Panc1 (cell line): ENCODE data around the gene ZNF689. TPM values are rescaled to one million over a fixed set of nuclear protein-coding genes. Genes with fewer than 3 reads are reported as not detected.

ENCODE experiments used
- ATAC-seq: fragments of 200-7000 bp; cut with Tn5 transposase; 2 replicates; pipeline ENCODE4 v1.9.1; 2020; ENCODE audit warnings: mild to moderate bottlenecking, moderate library complexity
- BruUV-seq: library from RNA; stranded (reverse); fragments of 400-500 nt; replicated peaks from 2 replicates; lab custom pipeline; 2021; lab: Mats Ljungman, UMichigan
- CTCF ChIA-PET: fragments of 300-600 bp; sonication (Branson Sonifier 250); formaldehyde crosslinking; loops from one replicate; lab custom pipeline; 2022; ENCODE audit warnings: antibody characterized with exemption; lab: Charles Lee
- POLR2A ChIA-PET: fragments of 300-600 bp; sonication (Branson Sonifier 250); formaldehyde crosslinking; loops from one replicate; lab custom pipeline; 2022; ENCODE audit warnings: antibody characterized with exemption; lab: Charles Lee
- DNase-seq: peaks from one replicate; pipeline ENCODE4 v3.0.0-alpha.2; 2010; ENCODE audit warnings: low read depth, low spot score
- H3K27ac ChIP-seq: 2 replicates; pipeline ENCODE4 v1.5.1; 2011; ENCODE audit warnings: mild to moderate bottlenecking, low read length, inconsistent platforms
- H3K27me3 ChIP-seq: fragments of 200-500 bp; sonication (Bioruptor generic); 2 replicates; pipeline ENCODE4 v1.6.0; 2014; ENCODE audit warnings: low read length, inconsistent platforms; ENCODE audit not compliant: control insufficient read depth, insufficient read depth
- H3K36me3 ChIP-seq: fragments of 200-500 bp; sonication (Bioruptor generic); 2 replicates; pipeline ENCODE4 v1.5.1; 2014; ENCODE audit warnings: inconsistent platforms, mild to moderate bottlenecking, low read length, moderate library complexity; ENCODE audit not compliant: control insufficient read depth, insufficient read depth
- H3K4me1 ChIP-seq: 2 replicates; pipeline ENCODE4 v1.5.1; 2011; ENCODE audit warnings: inconsistent platforms, mild to moderate bottlenecking, low read length, moderate library complexity; ENCODE audit not compliant: control insufficient read depth, insufficient read depth
- H3K4me3 ChIP-seq, 2 experiments: 2 replicates each; pipeline ENCODE4 v1.5.1; 2011 to 2012; ENCODE audit warnings: low read depth in 2 of 2, low read length in 2 of 2, mild to moderate bottlenecking in 2 of 2, inconsistent platforms in 1 of 2, moderate library complexity in 1 of 2
- H3K9me3 ChIP-seq: fragments of 200-500 bp; sonication (Bioruptor generic); 2 replicates; pipeline ENCODE4 v1.5.1; 2014; ENCODE audit warnings: low read depth, mild to moderate bottlenecking, inconsistent platforms, low read length, moderate library complexity; ENCODE audit not compliant: control insufficient read depth, insufficient read depth
- POLR2AphosphoS5 ChIP-seq: IDR thresholded peaks from 2 replicates; pipeline ENCODE4 v1.6.1; 2012; ENCODE audit warnings: mild to moderate bottlenecking, low read depth, low read length, moderate library complexity
- SIN3A ChIP-seq: IDR thresholded peaks from 2 replicates; pipeline ENCODE4 v1.6.1; 2012; ENCODE audit warnings: low read depth, mild to moderate bottlenecking, low read length, moderate library complexity, borderline replicate concordance; ENCODE audit not compliant: insufficient read depth
- TCF7L2 ChIP-seq: IDR thresholded peaks from 2 replicates; pipeline ENCODE4 v1.6.1; 2011; ENCODE audit warnings: mild to moderate bottlenecking, low read depth, low read length, inconsistent platforms
- in situ Hi-C: cut with HindIII; loops from 2 replicates; pipeline ENCODE4 v1.10.0; 2016; ENCODE audit warnings: low sequenced_read_pairs, low pct_unique_long_range_greater_than_20kb
- intact Hi-C: fragments of 100-400 bp; cut with micrococcal nuclease; formaldehyde crosslinking; loops from one replicate; pipeline ENCODE4 v1.10.0; 2022; ENCODE audit not compliant: unreplicated experiment
- total RNA-seq: library from RNA; stranded (reverse); gene quantifications from one replicate; pipeline ENCODE4 v1.2.1, GENCODE V29; 2021; ENCODE audit not compliant: unreplicated experiment
- TF ChIP-seq, protein P1 (sequence below), 2 experiments: IDR thresholded peaks; 2 replicates each; pipeline ENCODE4 v1.6.1; 2011 to 2012; ENCODE audit warnings: low read depth in 2 of 2, control low read depth in 1 of 2, low read length in 1 of 2, mild to moderate bottlenecking in 1 of 2, moderate library complexity in 1 of 2; ENCODE audit not compliant: insufficient read depth in 1 of 2
- TF ChIP-seq, protein P2 (sequence below): fragments of 450-650 bp; IDR thresholded peaks from 2 replicates; pipeline ENCODE4 v1.5.1; 2017; ENCODE audit warnings: mild to moderate bottlenecking

ZNF689 gene
- total RNA-seq, 1 experiment from 2014 or later, result 16.5 TPM

DNA sequence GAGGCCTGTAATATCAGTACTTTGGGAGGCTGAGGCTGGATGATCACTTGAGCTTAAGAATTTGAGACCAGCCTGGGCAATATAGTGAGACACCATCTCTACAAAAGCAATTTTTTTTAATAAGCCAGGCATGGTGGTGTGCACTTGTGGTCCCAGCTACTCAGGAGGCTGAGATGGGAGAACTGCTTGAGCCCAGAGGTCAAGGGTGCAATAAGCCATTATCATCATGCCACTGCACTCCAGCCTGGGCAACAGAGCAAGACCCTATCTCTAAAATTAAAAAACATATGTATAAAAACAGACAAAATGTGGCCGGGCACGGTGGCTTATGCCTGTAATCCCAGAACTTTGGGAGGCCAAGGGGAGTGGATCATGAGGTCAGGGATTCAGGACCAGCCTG, 21.5 kb downstream of the ZNF689 start:
- CTCF ChIA-PET, result no interaction called here
- ATAC-seq (no peak), DNase-seq (no peak)
- H3K4me1 ChIP-seq, result no peaks in the 10 kb centered on the region; the same call in 1 of the 2 replicates
- H3K36me3 ChIP-seq, result no peaks in the 10 kb centered on the region
- H3K4me3 ChIP-seq, result no peak overlapping the region
- POLR2A ChIA-PET, result interaction anchor here (0.7 kb wide), 1 partner anchor 71 kb away, joined by 7 read pairs; no protein-coding TSS in a partner anchor
- no peaks in the 10 kb centered on the region for H3K27me3 ChIP-seq
- in situ Hi-C loops (no loop called here), intact Hi-C loops (no loop called here)
- BruUV-seq, result no TSS peak
- TF ChIP-seq, protein P1, sequence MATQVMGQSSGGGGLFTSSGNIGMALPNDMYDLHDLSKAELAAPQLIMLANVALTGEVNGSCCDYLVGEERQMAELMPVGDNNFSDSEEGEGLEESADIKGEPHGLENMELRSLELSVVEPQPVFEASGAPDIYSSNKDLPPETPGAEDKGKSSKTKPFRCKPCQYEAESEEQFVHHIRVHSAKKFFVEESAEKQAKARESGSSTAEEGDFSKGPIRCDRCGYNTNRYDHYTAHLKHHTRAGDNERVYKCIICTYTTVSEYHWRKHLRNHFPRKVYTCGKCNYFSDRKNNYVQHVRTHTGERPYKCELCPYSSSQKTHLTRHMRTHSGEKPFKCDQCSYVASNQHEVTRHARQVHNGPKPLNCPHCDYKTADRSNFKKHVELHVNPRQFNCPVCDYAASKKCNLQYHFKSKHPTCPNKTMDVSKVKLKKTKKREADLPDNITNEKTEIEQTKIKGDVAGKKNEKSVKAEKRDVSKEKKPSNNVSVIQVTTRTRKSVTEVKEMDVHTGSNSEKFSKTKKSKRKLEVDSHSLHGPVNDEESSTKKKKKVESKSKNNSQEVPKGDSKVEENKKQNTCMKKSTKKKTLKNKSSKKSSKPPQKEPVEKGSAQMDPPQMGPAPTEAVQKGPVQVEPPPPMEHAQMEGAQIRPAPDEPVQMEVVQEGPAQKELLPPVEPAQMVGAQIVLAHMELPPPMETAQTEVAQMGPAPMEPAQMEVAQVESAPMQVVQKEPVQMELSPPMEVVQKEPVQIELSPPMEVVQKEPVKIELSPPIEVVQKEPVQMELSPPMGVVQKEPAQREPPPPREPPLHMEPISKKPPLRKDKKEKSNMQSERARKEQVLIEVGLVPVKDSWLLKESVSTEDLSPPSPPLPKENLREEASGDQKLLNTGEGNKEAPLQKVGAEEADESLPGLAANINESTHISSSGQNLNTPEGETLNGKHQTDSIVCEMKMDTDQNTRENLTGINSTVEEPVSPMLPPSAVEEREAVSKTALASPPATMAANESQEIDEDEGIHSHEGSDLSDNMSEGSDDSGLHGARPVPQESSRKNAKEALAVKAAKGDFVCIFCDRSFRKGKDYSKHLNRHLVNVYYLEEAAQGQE (IDR thresholded peaks at IDR 0.05; ENCODE audit: insufficient read depth in 1 of 2, low read depth in 2 of 2, low read length in 1 of 2), result no peak
- TF ChIP-seq POLR2AphosphoS5, result no peak
- TF ChIP-seq SIN3A, result no peak
- no peak for TF ChIP-seq TCF7L2
- TF ChIP-seq, protein P2, sequence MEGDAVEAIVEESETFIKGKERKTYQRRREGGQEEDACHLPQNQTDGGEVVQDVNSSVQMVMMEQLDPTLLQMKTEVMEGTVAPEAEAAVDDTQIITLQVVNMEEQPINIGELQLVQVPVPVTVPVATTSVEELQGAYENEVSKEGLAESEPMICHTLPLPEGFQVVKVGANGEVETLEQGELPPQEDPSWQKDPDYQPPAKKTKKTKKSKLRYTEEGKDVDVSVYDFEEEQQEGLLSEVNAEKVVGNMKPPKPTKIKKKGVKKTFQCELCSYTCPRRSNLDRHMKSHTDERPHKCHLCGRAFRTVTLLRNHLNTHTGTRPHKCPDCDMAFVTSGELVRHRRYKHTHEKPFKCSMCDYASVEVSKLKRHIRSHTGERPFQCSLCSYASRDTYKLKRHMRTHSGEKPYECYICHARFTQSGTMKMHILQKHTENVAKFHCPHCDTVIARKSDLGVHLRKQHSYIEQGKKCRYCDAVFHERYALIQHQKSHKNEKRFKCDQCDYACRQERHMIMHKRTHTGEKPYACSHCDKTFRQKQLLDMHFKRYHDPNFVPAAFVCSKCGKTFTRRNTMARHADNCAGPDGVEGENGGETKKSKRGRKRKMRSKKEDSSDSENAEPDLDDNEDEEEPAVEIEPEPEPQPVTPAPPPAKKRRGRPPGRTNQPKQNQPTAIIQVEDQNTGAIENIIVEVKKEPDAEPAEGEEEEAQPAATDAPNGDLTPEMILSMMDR, result no peak
- H3K9me3 ChIP-seq, result no peaks in the 10 kb centered on the region
- no peak overlapping the region for H3K27ac ChIP-seq

DNA sequence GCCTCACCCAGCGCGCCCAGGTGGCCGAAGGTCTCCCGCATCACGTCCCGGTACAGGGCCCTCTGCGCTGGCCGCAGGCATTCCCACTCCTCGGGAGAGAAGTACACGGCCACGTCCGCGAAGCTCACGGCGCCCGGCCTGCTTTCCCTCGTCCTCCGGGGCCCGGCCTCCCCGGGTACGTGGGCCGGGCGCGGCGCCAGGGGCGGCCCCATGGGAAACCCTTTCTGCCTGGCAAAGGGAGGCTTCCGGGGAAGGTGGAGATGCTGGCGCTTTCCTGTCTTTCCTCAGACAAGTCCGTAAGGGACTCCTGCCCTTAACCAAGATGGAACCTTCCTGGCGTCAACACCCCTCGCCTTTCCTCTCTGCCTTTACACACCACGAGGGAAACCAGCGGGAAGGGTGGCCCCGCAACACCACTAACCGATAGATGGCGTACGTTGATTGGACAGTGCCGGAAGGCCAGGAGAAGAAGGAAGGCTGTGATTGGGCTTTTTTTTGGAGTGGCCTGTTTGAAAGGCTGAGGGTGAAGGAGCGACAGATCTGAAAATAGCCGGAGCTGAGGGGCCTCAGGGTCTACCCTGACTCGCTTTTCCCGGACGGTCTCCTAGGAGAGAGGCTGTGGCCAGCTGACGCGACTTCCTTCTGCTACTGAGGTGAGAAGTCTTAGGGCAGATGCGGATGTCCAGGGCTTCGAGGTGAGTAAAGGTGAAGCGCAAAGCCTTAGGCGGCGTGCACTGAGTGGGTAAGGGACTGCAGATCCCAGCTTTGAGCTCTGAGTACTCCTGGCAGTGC, 24.6 kb downstream of the ZNF689 start, which contains the start of gene ZNF785:
ZNF785 (minus strand) TSS at position 298 of the 792 bp plus-strand sequence; CDS start at position 212, 86 bp downstream.
- ChIA-PET CTCF (no interaction called here), POLR2A (interaction anchor here (0.6 to 0.8 kb wide), 2 partner anchors 156 to 425 kb away, joined by 3 read pairs; partner anchors contain the start of gene DCTPP1)
- BruUV-seq, result TSS peak; percentile 87
- ATAC-seq (peak; percentile 96), DNase-seq (peak; percentile 72)
- Histone ChIP-seq H3K36me3 (no peaks in the 10 kb centered on the region), H3K4me3 (peak within 1 kb of the TSS; percentile 59 to 63), H3K4me1 (no peaks in the 10 kb centered on the region; the same call in 1 of the 2 replicates), H3K27me3 (no peaks in the 10 kb centered on the region), H3K9me3 (no peaks in the 10 kb centered on the region), H3K27ac (peak within 1 kb of the TSS; percentile 85)
- in situ Hi-C loops, result no loop called here
- intact Hi-C loops, result no loop called here
- TF ChIP-seq TCF7L2 (no peak), POLR2AphosphoS5 (no peak), SIN3A (no peak)
- TF ChIP-seq, protein P2, result no peak
- TF ChIP-seq, protein P1 (IDR thresholded peaks at IDR 0.05; ENCODE audit: insufficient read depth in 1 of 2, low read depth in 2 of 2, low read length in 1 of 2), result no peak
